ENCODE data around the gene SCUBE3. TPM values are rescaled to one million over a fixed set of nuclear protein-coding genes. Genes with fewer than 3 reads are reported as not detected.

SCUBE3 gene
- total RNA-seq, 2 experiments from 2014 or later, result 0.20 to 0.22 TPM

- ATAC-seq (ENCODE audit: low read depth), result no peak
- Mint-ChIP-seq H3K9me3 (no peaks in the 10 kb centered on the region), H3K4me1 (peaks cover 4% of the 10 kb centered on the region), H3K27me3 (peaks cover 85% of the 10 kb centered on the region), H3K4me3 (no peak overlapping the region), H3K36me3 (no peaks in the 10 kb centered on the region), H3K27ac (no peak overlapping the region)
- POLR2A ChIA-PET, result no interaction called here
- no peak for DNase-seq
These were observed 5.3 kb upstream of the SCUBE3 start for GRCh38 chr6:35208419-35208818.

GRCh38 chr6:35209081-35209480 is 4.7 kb upstream of the SCUBE3 start:
- ATAC-seq (ENCODE audit: low read depth), result no peak
- Mint-ChIP-seq H3K9me3 (no peaks in the 10 kb centered on the region), H3K27ac (no peak overlapping the region), H3K4me1 (peaks cover 4% of the 10 kb centered on the region), H3K27me3 (peaks cover 83% of the 10 kb centered on the region), H3K4me3 (no peak overlapping the region), H3K36me3 (no peaks in the 10 kb centered on the region)
- POLR2A ChIA-PET, result no interaction called here
- no peak for DNase-seq

- Mint-ChIP-seq H3K4me1 (peaks cover 4% of the 10 kb centered on the region), H3K27me3 (peaks cover 83% of the 10 kb centered on the region), H3K9me3 (no peaks in the 10 kb centered on the region), H3K36me3 (no peaks in the 10 kb centered on the region), H3K27ac (no peak overlapping the region), H3K4me3 (no peak overlapping the region)
- POLR2A ChIA-PET, result no interaction called here
- DNase-seq (no peak), ATAC-seq (ENCODE audit: low read depth) (no peak)
These were observed 4.0 kb upstream of the SCUBE3 start for GRCh38 chr6:35209622-35210247.

- POLR2A ChIA-PET, result no interaction called here
- no peaks in the 10 kb centered on the region for H3K36me3 Mint-ChIP-seq
- H3K27ac Mint-ChIP-seq, result no peak overlapping the region
These were observed 411 bp upstream of the SCUBE3 start for GRCh38 chr6:35213298-35213791.

GRCh38 chr6:35214869-35215664 is 1.3 kb downstream of the SCUBE3 start:
- H3K4me1 Mint-ChIP-seq, result peaks cover 3% of the 10 kb centered on the region
- H3K27ac Mint-ChIP-seq, result no peak overlapping the region
- DNase-seq, result no peak
- no peak for ATAC-seq (ENCODE audit: low read depth)
- no peaks in the 10 kb centered on the region for H3K9me3 Mint-ChIP-seq
- no peak overlapping the region for H3K4me3 Mint-ChIP-seq
- H3K27me3 Mint-ChIP-seq, result peaks cover 68% of the 10 kb centered on the region
- POLR2A ChIA-PET, result no interaction called here
- H3K36me3 Mint-ChIP-seq, result no peaks in the 10 kb centered on the region

More at GRCh38 chr6:35213298-35213791, 411 bp upstream of the SCUBE3 start:
- ATAC-seq (ENCODE audit: low read depth) (no peak), DNase-seq (no peak)
- peak overlapping the region; percentile 37 for H3K4me3 Mint-ChIP-seq
- no peaks in the 10 kb centered on the region for H3K9me3 Mint-ChIP-seq
- peaks cover 80% of the 10 kb centered on the region for H3K27me3 Mint-ChIP-seq
- peaks cover 6% of the 10 kb centered on the region for H3K4me1 Mint-ChIP-seq

- Mint-ChIP-seq H3K27me3 (peaks cover 60% of the 10 kb centered on the region), H3K27ac (no peak overlapping the region), H3K36me3 (no peaks in the 10 kb centered on the region), H3K4me1 (peaks cover 3% of the 10 kb centered on the region), H3K4me3 (no peak overlapping the region), H3K9me3 (no peaks in the 10 kb centered on the region)
- ATAC-seq (ENCODE audit: low read depth), result no peak
- POLR2A ChIA-PET, result no interaction called here
- no peak for DNase-seq
These were observed 2.1 kb downstream of the SCUBE3 start for GRCh38 chr6:35215665-35216411.

- DNase-seq, result no peak
These were observed 2.6 kb downstream of the SCUBE3 start for GRCh38 chr6:35216412-35216732.

GRCh38 chr6:35216851-35217811 is 3.4 kb downstream of the SCUBE3 start:
- no peak for ATAC-seq (ENCODE audit: low read depth)
- peaks cover 47% of the 10 kb centered on the region for H3K27me3 Mint-ChIP-seq
- no peaks in the 10 kb centered on the region for H3K36me3 Mint-ChIP-seq
- POLR2A ChIA-PET, result no interaction called here
- no peaks in the 10 kb centered on the region for H3K9me3 Mint-ChIP-seq
- H3K4me1 Mint-ChIP-seq, result peaks cover 3% of the 10 kb centered on the region
- H3K4me3 Mint-ChIP-seq, result no peak overlapping the region
- H3K27ac Mint-ChIP-seq, result no peak overlapping the region
- DNase-seq, result no peak

More at GRCh38 chr6:35216412-35216732, 2.6 kb downstream of the SCUBE3 start:
- H3K27me3 Mint-ChIP-seq, result peaks cover 55% of the 10 kb centered on the region
- peaks cover 3% of the 10 kb centered on the region for H3K4me1 Mint-ChIP-seq
- no peaks in the 10 kb centered on the region for H3K36me3 Mint-ChIP-seq
- ATAC-seq (ENCODE audit: low read depth), result no peak
- no peaks in the 10 kb centered on the region for H3K9me3 Mint-ChIP-seq
- H3K4me3 Mint-ChIP-seq, result no peak overlapping the region
- H3K27ac Mint-ChIP-seq, result no peak overlapping the region
- POLR2A ChIA-PET, result no interaction called here

GRCh38 chr6:35218021-35218420 is 4.3 kb downstream of the SCUBE3 start:
- ATAC-seq (ENCODE audit: low read depth) (no peak), DNase-seq (no peak)
- H3K27me3 Mint-ChIP-seq, result peaks cover 38% of the 10 kb centered on the region
- H3K9me3 Mint-ChIP-seq, result no peaks in the 10 kb centered on the region
- H3K4me1 Mint-ChIP-seq, result peaks cover 3% of the 10 kb centered on the region
- POLR2A ChIA-PET, result no interaction called here
- no peak overlapping the region for H3K4me3 Mint-ChIP-seq
- no peaks in the 10 kb centered on the region for H3K36me3 Mint-ChIP-seq
- H3K27ac Mint-ChIP-seq, result no peak overlapping the region

GRCh38 chr6:35218456-35218855 is 4.7 kb downstream of the SCUBE3 start:
- no peak for ATAC-seq (ENCODE audit: low read depth)
- no peak for DNase-seq
- no peak overlapping the region for H3K4me3 Mint-ChIP-seq
- H3K36me3 Mint-ChIP-seq, result no peaks in the 10 kb centered on the region
- H3K27me3 Mint-ChIP-seq, result peaks cover 34% of the 10 kb centered on the region
- POLR2A ChIA-PET, result no interaction called here
- no peak overlapping the region for H3K27ac Mint-ChIP-seq
- H3K9me3 Mint-ChIP-seq, result no peaks in the 10 kb centered on the region
- peaks cover 3% of the 10 kb centered on the region for H3K4me1 Mint-ChIP-seq

GRCh38 chr6:35219683-35220326 is 6.0 kb downstream of the SCUBE3 start:
- DNase-seq (no peak), ATAC-seq (ENCODE audit: low read depth) (no peak)
- no peak overlapping the region for H3K27ac Mint-ChIP-seq
- peaks cover 25% of the 10 kb centered on the region for H3K27me3 Mint-ChIP-seq
- no peak overlapping the region for H3K4me3 Mint-ChIP-seq
- peaks cover 3% of the 10 kb centered on the region for H3K4me1 Mint-ChIP-seq
- no peaks in the 10 kb centered on the region for H3K36me3 Mint-ChIP-seq
- H3K9me3 Mint-ChIP-seq, result no peaks in the 10 kb centered on the region
- POLR2A ChIA-PET, result no interaction called here

- no peaks in the 10 kb centered on the region for H3K36me3 Mint-ChIP-seq
- H3K9me3 Mint-ChIP-seq, result no peaks in the 10 kb centered on the region
- peaks cover 3% of the 10 kb centered on the region for H3K4me1 Mint-ChIP-seq
- POLR2A ChIA-PET, result no interaction called here
- no peak overlapping the region for H3K4me3 Mint-ChIP-seq
- H3K27me3 Mint-ChIP-seq, result peaks cover 16% of the 10 kb centered on the region
- DNase-seq (no peak), ATAC-seq (ENCODE audit: low read depth) (no peak)
- no peak overlapping the region for H3K27ac Mint-ChIP-seq
These were observed 7.0 kb downstream of the SCUBE3 start for GRCh38 chr6:35220711-35221110.
